Measurements from ENCODE around the gene EIF4G3.
"Not testable (repeated sequence)": the region's sequence is repeated elsewhere in the genome, so short reads cannot be mapped to it uniquely, and the experiment has no call there.

GRCh38 chr1:21178271-21178670 is 1.6 kb upstream of the EIF4G3 start:
- not testable (repeated sequence) for TF ChIP-seq CTCF (IDR thresholded peaks at IDR 0.05; ENCODE audit: low read depth, low read length, poor library complexity, severe bottlenecking); EZH2phosphoT487 (IDR thresholded peaks at IDR 0.05; ENCODE audit: borderline replicate concordance, low read length)
